ENCODE data around the gene YWHAE. TPM values are rescaled to one million over a fixed set of nuclear protein-coding genes. Genes with fewer than 3 reads are reported as not detected.
A peak's percentile ranks its signal among the peaks of the same experiment; 100 is the strongest.

The YWHAE gene
- total RNA-seq, 1 experiment from 2014 or later, result 956 TPM

- H3K4me3 Mint-ChIP-seq (ENCODE audit: unreplicated experiment), result no peak overlapping the region
- no peaks in the 10 kb centered on the region for H3K27me3 Mint-ChIP-seq (ENCODE audit: insufficient read depth, unreplicated experiment)
- Histone ChIP-seq H3K4me1 (peaks cover 24% of the 10 kb centered on the region), H3K4me3 (ENCODE audit: low read depth, low read length) (no peak overlapping the region), H3K36me3 (ENCODE audit: control insufficient read depth, insufficient read depth, low read length) (peaks cover 3% of the 10 kb centered on the region), H3K9me3 (no peaks in the 10 kb centered on the region), H3K27me3 (replicated peaks; ENCODE audit: control insufficient read depth, insufficient read depth, low read length) (no peaks in the 10 kb centered on the region)
- intact Hi-C loops (cut with micrococcal nuclease; ENCODE audit: unreplicated experiment), result no loop called here
- no peak overlapping the region for H3K27ac Mint-ChIP-seq (ENCODE audit: unreplicated experiment)
- H3K36me3 Mint-ChIP-seq (ENCODE audit: insufficient read depth, unreplicated experiment), result peaks cover 89% of the 10 kb centered on the region
- TF ChIP-seq CTCF (IDR thresholded peaks at IDR 0.05; ENCODE audit: insufficient read depth in 1 of 2, low read depth in 1 of 2, low read length in 1 of 2, severe bottlenecking in 1 of 2, unreplicated experiment in 1 of 2), result no peak
- DNase-seq, result peak in 1 of 2 experiments; percentile 11
- H3K9me3 Mint-ChIP-seq (ENCODE audit: unreplicated experiment), result no peaks in the 10 kb centered on the region
- POLR2A ChIA-PET, result no interaction called here
- H3K4me1 Mint-ChIP-seq (ENCODE audit: low read depth, unreplicated experiment), result peaks cover 20% of the 10 kb centered on the region
- TSS peak; percentile 16 for BruUV-seq (replicated peaks)
- CTCF ChIA-PET, result no interaction called here
Measured at GRCh38 chr17:1374431-1375177, 25.4 kb downstream of the YWHAE start.

GRCh38 chr17:1373707-1374237 lies 26.2 kb downstream of the YWHAE start:
- no peaks in the 10 kb centered on the region for H3K9me3 ChIP-seq
- no peak overlapping the region for H3K4me3 ChIP-seq (ENCODE audit: low read depth, low read length)
- Mint-ChIP-seq H3K36me3 (ENCODE audit: insufficient read depth, unreplicated experiment) (peaks cover 88% of the 10 kb centered on the region), H3K27ac (ENCODE audit: unreplicated experiment) (no peak overlapping the region), H3K4me3 (ENCODE audit: unreplicated experiment) (no peak overlapping the region), H3K9me3 (ENCODE audit: unreplicated experiment) (no peaks in the 10 kb centered on the region), H3K27me3 (ENCODE audit: insufficient read depth, unreplicated experiment) (no peaks in the 10 kb centered on the region), H3K4me1 (ENCODE audit: low read depth, unreplicated experiment) (peaks cover 15% of the 10 kb centered on the region)
- POLR2A ChIA-PET, result no interaction called here
- CTCF ChIA-PET, result no interaction called here
- intact Hi-C loops (cut with micrococcal nuclease; ENCODE audit: unreplicated experiment), result no loop called here
- BruUV-seq (replicated peaks), result no TSS peak
- no peaks in the 10 kb centered on the region for H3K27me3 ChIP-seq (replicated peaks; ENCODE audit: control insufficient read depth, insufficient read depth, low read length)
- DNase-seq, result peak in 1 of 2 experiments; percentile 21
- H3K36me3 ChIP-seq (ENCODE audit: control insufficient read depth, insufficient read depth, low read length), result peaks cover 3% of the 10 kb centered on the region
- H3K4me1 ChIP-seq, result peaks cover 16% of the 10 kb centered on the region; the same call in 1 of the 2 replicates
- no peak for TF ChIP-seq CTCF (IDR thresholded peaks at IDR 0.05; ENCODE audit: insufficient read depth in 1 of 2, low read depth in 1 of 2, low read length in 1 of 2, severe bottlenecking in 1 of 2, unreplicated experiment in 1 of 2)

- intact Hi-C loops (cut with micrococcal nuclease; ENCODE audit: unreplicated experiment), result no loop called here
- Mint-ChIP-seq H3K27me3 (ENCODE audit: insufficient read depth, unreplicated experiment) (no peaks in the 10 kb centered on the region), H3K9me3 (ENCODE audit: unreplicated experiment) (no peaks in the 10 kb centered on the region), H3K4me1 (ENCODE audit: low read depth, unreplicated experiment) (peaks cover 15% of the 10 kb centered on the region), H3K36me3 (ENCODE audit: insufficient read depth, unreplicated experiment) (peaks cover 82% of the 10 kb centered on the region), H3K4me3 (ENCODE audit: unreplicated experiment) (no peak overlapping the region), H3K27ac (ENCODE audit: unreplicated experiment) (peak overlapping the region; percentile 59)
- peaks cover 10% of the 10 kb centered on the region; the same call in 1 of the 2 replicates for H3K4me1 ChIP-seq
- CTCF ChIA-PET, result no interaction called here
- peaks cover 3% of the 10 kb centered on the region for H3K36me3 ChIP-seq (ENCODE audit: control insufficient read depth, insufficient read depth, low read length)
- H3K4me3 ChIP-seq (ENCODE audit: low read depth, low read length), result no peak overlapping the region
- no TSS peak for BruUV-seq (replicated peaks)
- DNase-seq, result no peak
- POLR2A ChIA-PET, result no interaction called here
- no peaks in the 10 kb centered on the region for H3K27me3 ChIP-seq (replicated peaks; ENCODE audit: control insufficient read depth, insufficient read depth, low read length)
- TF ChIP-seq CTCF (IDR thresholded peaks at IDR 0.05; ENCODE audit: insufficient read depth in 1 of 2, low read depth in 1 of 2, low read length in 1 of 2, severe bottlenecking in 1 of 2, unreplicated experiment in 1 of 2), result no peak
- H3K9me3 ChIP-seq, result no peaks in the 10 kb centered on the region
Measured at GRCh38 chr17:1372618-1373017, 27.4 kb downstream of the YWHAE start.
